KBM-7 (cell line): ENCODE data around the gene VAMP4.
A peak's percentile ranks its signal among the peaks of the same experiment; 100 is the strongest.
"Not testable (repeated sequence)": the region's sequence is repeated elsewhere in the genome, so short reads cannot be mapped to it uniquely, and the experiment has no call there.

Source experiments
- DNase-seq: peaks from one replicate; pipeline ENCODE4 v3.0.0-alpha.2; 2015
- in situ Hi-C: fragments of 300-500 bp; cut with MboI; formaldehyde crosslinking; loops from 2 replicates; pipeline ENCODE4 v1.14.3; 2020; ENCODE audit warnings: low sequenced_read_pairs, low pct_unique_long_range_greater_than_20kb, mixed read lengths

Gene VAMP4

GRCh38 chr1:171715813-171716251 is 26.0 kb downstream of the VAMP4 start:
- in situ Hi-C loops, result no loop called here
- DNase-seq, result peak; percentile 35

DNA sequence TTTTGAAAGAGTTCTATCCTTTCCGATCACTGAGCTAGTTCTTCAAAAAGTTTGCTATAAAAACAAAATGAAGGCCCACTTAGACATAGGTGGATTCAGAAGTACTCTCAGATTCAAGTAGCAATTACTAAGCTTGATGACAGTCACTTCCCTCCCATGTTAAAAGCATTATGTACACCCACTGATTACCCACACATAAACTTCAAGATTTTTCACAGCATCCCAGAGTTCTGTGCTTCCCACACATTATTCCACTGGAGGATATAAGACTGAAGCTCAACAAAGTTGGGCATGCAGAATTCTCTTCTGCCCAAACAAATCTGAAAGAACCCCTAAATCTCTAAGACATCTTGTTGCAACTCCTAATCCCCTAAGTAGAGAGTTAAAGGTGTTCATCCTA is 29.5 kb downstream of the VAMP4 start:
- in situ Hi-C loops, result no loop called here
- DNase-seq, result no peak

DNA sequence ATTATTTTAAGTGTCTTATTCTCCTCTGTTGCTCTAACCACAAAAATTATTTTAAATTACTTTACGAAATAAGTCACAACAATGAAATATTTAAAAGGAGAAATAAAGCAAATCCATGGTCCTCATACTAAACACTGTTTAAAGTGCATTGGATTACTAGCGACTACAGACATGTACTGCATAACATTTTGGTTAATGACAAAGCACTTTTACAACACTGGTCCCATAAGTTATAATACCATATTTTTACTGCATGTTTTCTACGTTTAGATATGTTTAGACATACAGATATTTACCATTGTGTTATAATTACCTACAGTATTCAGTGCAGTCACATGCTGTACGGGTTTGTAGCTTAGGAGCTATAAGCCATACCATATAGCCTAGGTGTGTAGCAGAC is 30.2 kb downstream of the VAMP4 start:
- DNase-seq, result no peak
- in situ Hi-C loops, result no loop called here

DNA sequence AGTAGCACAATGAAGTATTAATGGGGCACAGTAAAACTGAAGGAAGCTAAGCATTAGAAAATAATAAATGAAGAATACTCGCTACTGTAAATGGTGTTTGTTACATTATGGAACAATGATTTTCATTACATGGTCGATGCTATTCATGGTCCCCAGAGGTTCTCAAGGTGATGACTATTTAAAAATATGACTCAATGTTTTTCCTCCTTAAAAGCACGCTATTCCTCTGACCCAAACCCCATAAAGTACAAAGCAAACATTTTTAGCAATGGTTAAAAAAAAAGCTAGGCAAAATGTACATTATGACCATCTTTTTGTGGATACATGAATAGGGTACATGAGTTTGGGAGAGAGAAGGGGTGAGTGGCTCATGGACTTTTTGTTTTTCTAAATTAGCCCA is 34.3 kb downstream of the VAMP4 start:
- in situ Hi-C loops, result no loop called here

DNA sequence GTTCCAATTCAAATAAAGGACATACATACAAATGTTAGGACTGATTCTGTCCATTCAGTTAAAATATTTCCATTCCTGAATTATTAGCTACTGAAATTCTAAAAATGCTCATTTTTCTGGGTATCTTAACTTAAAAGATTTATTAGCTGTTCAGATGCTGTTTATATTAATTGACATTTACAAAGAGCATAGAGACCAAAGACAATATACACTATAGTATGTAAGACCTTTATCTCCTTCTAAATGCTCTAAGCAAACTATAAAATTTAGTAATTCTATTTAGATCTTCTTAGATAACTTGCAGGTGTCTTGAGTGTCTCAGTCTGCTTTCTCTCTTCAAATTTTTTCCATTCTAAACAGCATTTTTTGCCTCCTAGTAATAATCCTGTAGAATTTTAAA is 39.3 kb downstream of the VAMP4 start:
- DNase-seq, result no peak
- in situ Hi-C loops, result no loop called here

More for the DNA sequence above, 34.3 kb downstream of the VAMP4 start:
- DNase-seq, result no peak

DNA sequence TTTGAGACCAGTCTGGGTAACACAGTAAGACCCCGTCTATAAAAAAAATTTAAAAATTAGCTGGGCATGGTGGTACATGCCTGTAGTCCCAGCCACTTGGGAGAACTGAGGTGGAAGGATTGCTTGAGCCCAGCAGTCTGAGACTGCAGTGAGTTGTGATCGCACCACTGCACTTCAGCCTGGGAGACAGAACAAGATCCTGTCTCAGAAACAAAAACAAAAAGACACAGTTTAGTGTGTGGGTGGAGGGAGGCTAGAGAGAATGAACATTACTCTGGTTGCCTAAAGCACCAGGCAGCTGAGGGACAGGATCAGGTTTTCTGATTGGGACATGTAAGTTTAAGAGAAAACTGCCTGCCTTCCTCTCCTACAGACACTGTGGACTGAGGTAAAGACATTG is 42.3 kb downstream of the VAMP4 start:
- in situ Hi-C loops, result no loop called here

DNA sequence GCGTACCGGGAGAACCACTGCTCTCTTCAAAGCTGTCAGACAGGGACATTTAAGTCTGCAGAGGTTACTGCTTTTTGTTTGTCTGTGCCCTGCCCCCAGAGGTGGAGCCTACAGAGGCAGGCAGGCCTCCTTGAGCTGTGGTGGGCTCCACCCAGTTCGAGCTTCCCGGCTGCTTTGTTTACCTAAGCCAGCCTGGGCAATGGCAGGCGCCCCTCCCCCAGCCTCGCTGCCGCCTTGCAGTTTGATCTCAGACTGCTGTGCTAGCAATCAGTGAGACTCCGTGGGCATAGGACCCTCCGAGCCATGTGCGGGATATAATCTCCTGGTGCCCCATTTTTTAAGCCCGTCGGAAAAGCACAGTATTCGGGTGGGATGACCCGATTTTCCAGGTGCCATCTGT is 46.1 kb downstream of the VAMP4 start:
- in situ Hi-C loops, result not testable (repeated sequence)

More for the DNA sequence above, 42.3 kb downstream of the VAMP4 start:
- no peak for DNase-seq

DNA sequence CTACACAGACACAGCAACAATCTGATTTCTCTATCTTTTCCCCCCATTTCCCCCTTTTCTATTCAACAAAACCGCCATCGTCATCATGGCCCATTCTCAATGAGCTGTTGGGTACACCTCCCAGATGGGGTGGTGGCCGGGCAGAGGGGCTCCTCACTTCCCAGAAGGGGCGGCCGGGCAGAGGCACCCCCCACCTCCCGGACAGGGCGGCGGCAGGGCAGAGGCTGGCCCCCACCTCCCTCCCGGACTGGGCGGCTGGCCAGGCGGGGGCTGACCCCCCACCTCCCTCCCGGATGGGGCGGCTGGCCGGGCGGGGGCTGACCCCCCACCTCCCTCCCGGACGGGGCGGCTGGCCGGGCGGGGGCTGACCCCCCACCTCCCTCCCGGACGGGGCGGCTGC is 48.3 kb downstream of the VAMP4 start:
- in situ Hi-C loops, DNase-seq: not testable (repeated sequence)

More for the DNA sequence above, 46.1 kb downstream of the VAMP4 start:
- DNase-seq, result not testable (repeated sequence)

- in situ Hi-C loops, result no loop called here
These were observed 58.0 kb downstream of the VAMP4 start for GRCh38 chr1:171683870-171684269.

DNA sequence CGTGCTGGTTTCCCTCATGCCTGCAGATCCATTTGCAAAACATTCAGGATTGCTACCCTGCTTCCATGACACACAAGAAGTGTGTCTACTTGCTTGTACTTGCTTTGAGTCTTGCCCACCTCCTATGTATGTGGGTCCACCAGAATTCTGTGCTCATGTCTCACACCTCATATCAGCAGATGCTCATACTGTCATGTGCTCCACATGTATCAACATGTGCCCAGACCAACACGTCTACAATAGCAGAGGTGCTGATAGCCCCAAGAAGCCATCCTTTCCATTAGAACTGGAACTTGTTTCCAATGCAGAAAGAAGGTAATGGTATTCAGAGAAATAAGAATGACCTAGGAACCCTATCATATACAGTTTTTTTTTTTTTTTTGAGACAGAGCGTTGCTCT is 61.5 kb downstream of the VAMP4 start:
- DNase-seq, result no peak
- in situ Hi-C loops, result no loop called here

More at GRCh38 chr1:171683870-171684269, 58.0 kb downstream of the VAMP4 start:
- DNase-seq, result no peak

- no peak for DNase-seq
- in situ Hi-C loops, result no loop called here
These were observed 65.0 kb downstream of the VAMP4 start for GRCh38 chr1:171676823-171677222.

GRCh38 chr1:171674431-171675405 is 67.1 kb downstream of the VAMP4 start:
- no peak for DNase-seq
- in situ Hi-C loops, result no loop called here

DNA sequence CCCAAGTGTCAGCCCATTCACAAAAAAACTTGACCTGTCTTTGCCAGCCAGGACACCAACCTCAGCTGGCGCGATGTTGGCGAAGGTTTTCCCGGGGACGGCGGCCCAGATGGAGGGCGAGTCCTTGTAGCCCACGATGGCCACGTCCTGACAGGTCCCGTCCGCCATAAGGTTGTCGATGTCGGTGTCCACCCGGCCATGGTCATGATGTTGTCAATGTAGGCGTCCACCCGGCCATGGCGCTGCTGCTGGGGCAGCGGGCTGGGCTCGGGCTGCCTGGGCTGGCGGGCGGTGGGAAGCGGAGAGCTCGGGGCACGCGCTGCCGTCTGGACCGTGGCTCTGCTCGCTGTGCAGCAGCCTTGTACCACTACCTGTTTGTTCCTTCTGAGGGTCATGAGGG is 71.1 kb downstream of the VAMP4 start:
- DNase-seq, result no peak

GRCh38 chr1:171668372-171668771 is 73.5 kb downstream of the VAMP4 start:
- DNase-seq, result no peak
- in situ Hi-C loops, result no loop called here

More for the DNA sequence above, 71.1 kb downstream of the VAMP4 start:
- in situ Hi-C loops, result no loop called here

- in situ Hi-C loops, result no loop called here
These were observed 75.6 kb downstream of the VAMP4 start for GRCh38 chr1:171666114-171666769.

GRCh38 chr1:171664976-171665375 is 76.9 kb downstream of the VAMP4 start:
- in situ Hi-C loops, result no loop called here
- no peak for DNase-seq

More at GRCh38 chr1:171666114-171666769, 75.6 kb downstream of the VAMP4 start:
- no peak for DNase-seq

DNA sequence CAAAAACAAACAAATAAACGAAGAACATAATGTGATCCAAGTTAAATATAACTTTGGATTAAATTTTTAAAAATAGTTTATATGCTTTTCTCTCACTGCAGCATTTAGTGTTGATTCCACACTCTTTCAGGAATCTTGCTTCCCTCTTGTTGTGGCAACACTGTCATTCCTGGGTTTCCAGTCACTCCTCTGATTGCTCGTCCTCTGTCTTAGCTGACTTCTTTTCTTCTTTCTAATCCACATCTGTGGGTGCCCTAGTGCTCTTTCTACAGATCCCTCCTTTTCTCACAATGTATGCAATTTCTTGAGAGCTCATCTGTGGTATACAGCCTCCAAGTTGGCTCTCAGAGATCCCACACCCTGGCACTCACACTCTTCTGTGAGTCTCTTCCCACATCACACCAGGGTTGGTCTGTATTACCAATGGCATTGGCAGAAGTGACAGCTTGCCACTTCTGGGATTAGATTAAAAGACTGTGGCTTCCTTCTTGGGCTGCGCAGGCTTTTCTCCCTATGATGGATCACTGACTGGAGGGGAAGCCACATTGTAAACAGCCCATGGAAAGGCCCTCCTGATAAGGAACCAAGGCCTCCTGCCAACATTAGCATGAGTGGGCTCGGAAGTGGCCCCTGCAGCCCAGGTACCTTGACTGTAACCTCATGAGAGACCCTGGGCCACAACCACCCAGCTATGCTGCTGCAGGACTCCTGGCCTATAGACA is 77.8 kb downstream of the VAMP4 start:
- in situ Hi-C loops, result no loop called here

DNA sequence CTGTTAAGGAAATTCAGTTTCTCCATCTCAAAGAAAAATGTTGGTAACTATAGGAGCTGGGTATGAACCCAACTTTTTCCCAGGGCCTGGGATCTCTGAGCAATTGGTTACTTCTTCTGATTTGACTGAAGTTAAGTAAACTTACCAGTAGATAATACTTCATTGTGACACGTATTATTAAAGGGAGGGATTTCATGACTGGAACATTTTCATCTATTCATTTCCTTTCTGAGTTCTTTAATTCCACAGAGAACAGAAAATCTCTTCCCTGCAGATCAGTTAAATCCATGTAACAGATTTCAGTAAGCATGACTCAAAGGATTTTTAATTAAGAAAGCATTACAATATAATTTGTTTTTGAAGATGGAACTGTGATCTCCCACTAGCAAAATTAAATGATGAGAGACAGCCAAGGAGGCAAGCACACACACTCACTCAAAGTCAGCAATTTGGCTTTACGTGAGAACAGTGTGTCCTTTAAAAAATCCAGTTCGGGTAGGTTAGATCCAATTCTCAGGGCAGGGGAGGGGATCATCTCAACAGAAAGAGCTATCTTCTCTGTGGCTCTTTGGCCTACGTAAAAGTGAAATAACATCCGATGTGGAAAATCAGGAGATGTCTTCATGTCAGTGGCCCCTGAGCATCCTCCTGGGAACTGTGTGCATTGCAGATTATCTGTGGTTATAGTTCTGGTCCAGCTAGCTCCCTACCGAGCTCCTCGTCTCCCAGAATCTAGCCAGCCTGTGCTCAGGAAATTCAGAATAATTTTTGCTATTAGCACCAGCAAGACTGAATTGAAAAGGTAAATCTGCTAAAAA is 78.6 kb downstream of the VAMP4 start:
- no peak for DNase-seq
- in situ Hi-C loops, result no loop called here

More for the DNA sequence above, 77.8 kb downstream of the VAMP4 start:
- DNase-seq, result no peak
